Measurements from ENCODE around the gene ZNF878. TPM values are rescaled to one million over a fixed set of nuclear protein-coding genes. Genes with fewer than 3 reads are reported as not detected.

The ZNF878 gene
- total and polyA plus RNA-seq, 2 of the 13 experiments (the other 11 are each of a cell fraction or from before 2014, with no cell fraction given), result 0.46 to 5.2 TPM

DNA sequence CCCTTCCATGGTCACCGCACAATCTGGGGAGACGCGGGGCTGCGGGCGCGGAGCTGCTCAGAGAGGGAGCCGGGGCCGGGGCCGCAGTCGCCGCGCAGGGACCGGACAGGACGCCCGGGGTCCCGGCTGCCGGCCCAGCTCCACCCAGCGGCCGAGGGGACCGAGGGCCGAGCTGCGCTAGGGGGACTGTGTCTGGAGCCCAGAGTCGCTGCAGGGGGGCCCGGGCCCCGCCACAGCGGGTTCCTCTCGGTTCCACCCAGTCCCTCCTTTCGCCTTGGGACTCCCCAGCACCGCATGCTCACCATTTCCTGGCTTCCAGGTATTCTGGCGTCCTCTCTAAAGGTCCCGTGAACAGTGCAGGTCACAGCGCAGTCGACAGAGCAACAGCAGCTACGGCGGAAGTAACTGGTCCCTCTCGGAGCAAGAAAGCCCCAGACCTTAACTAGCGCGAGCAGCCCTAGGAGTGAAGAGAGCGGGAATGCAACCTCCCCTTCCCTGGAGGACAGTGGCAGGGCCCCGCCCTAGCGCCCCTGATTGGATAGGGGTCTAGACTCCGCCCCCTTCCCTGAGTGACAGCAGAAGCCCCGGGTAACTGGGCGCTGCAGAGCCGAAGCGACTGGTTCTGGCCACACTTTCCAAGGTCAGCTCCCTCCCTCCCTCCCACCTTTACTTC is at the start of gene ZNF878 (continued):
- TF ChIP-seq ZNF703 (CRISPR knock-in tag; IDR thresholded peaks at IDR 0.05; ENCODE audit: borderline replicate concordance) (no peak), CENPX (CRISPR knock-in tag; IDR thresholded peaks at IDR 0.05) (no peak), MXI1 (IDR thresholded peaks at IDR 0.05; ENCODE audit: borderline replicate concordance, low read depth, low read length) (no peak; the same call in 2 of the 3 replicates), NONO (IDR thresholded peaks at IDR 0.05) (no peak), NONO (CRISPR knock-in tag; conservative IDR thresholded peaks at IDR 0.05) (peak; percentile 94), MYC (CRISPR knock-in tag; IDR thresholded peaks at IDR 0.05; ENCODE audit: borderline replicate concordance) (peak; percentile 36; the same call in 1 of the 2 replicates), SAP130 (CRISPR knock-in tag; IDR thresholded peaks at IDR 0.05; ENCODE audit: low read depth) (peak; percentile 92), AGO2 (optimal IDR thresholded peaks at IDR 0.05; ENCODE audit: low read depth, low read length) (peak; percentile 56), ZEB1 (IDR thresholded peaks at IDR 0.05; ENCODE audit: insufficient replicate concordance, low read depth) (peak; percentile 62), FOXO4 (CRISPR knock-in tag; conservative IDR thresholded peaks at IDR 0.05) (no peak), MIER2 (CRISPR knock-in tag; IDR thresholded peaks at IDR 0.05) (0 out of 2 replicates have a peak, but pooled peaks have one; percentile 59), HCFC1 (IDR thresholded peaks at IDR 0.05; ENCODE audit: low read depth, low read length) (no peak), PHF20 (CRISPR knock-in tag; IDR thresholded peaks at IDR 0.05) (peak; percentile 79), ZNF350 (CRISPR knock-in tag; IDR thresholded peaks at IDR 0.05; ENCODE audit: borderline replicate concordance, low read depth) (peak; percentile 77; the same call in 1 of the 2 replicates), ZNF468 (CRISPR knock-in tag; IDR thresholded peaks at IDR 0.05) (no peak), NFKB2 (CRISPR knock-in tag; IDR thresholded peaks at IDR 0.05; ENCODE audit: borderline replicate concordance) (peak; percentile 76; the same call in 1 of the 2 replicates), XBP1 (CRISPR knock-in tag; IDR thresholded peaks at IDR 0.05) (no peak), ELF4 (CRISPR knock-in tag; IDR thresholded peaks at IDR 0.05; ENCODE audit: borderline replicate concordance) (peak; percentile 80; the same call in 1 of the 2 replicates), ZNF263 (CRISPR knock-in tag; IDR thresholded peaks at IDR 0.05) (peak; percentile 63; the same call in 1 of the 2 replicates), ZNF414 (CRISPR knock-in tag; IDR thresholded peaks at IDR 0.05) (no peak; the same call in 1 of the 2 replicates), PRMT3 (CRISPR knock-in tag; IDR thresholded peaks at IDR 0.05; ENCODE audit: borderline replicate concordance, low read depth) (peak; percentile 25; the same call in 1 of the 2 replicates), PAX8 (CRISPR knock-in tag; IDR thresholded peaks at IDR 0.05; ENCODE audit: borderline replicate concordance) (no peak), ZSCAN20 (CRISPR knock-in tag; IDR thresholded peaks at IDR 0.05; ENCODE audit: borderline replicate concordance) (peak; percentile 45; the same call in 1 of the 2 replicates), SNRNP70 (IDR thresholded peaks at IDR 0.05; ENCODE audit: low read depth, low read length) (no peak)
- TF ChIP-seq, protein P1, sequence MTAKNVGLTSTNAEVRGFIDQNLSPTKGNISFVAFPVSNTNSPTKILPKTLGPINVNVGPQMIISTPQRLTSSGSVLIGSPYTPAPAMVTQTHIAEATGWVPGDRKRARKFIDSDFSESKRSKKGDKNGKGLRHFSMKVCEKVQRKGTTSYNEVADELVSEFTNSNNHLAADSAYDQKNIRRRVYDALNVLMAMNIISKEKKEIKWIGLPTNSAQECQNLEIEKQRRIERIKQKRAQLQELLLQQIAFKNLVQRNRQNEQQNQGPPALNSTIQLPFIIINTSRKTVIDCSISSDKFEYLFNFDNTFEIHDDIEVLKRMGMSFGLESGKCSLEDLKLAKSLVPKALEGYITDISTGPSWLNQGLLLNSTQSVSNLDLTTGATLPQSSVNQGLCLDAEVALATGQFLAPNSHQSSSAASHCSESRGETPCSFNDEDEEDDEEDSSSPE (CRISPR knock-in tag; IDR thresholded peaks at IDR 0.05), result peak; percentile 89
- TF ChIP-seq, protein P2, sequence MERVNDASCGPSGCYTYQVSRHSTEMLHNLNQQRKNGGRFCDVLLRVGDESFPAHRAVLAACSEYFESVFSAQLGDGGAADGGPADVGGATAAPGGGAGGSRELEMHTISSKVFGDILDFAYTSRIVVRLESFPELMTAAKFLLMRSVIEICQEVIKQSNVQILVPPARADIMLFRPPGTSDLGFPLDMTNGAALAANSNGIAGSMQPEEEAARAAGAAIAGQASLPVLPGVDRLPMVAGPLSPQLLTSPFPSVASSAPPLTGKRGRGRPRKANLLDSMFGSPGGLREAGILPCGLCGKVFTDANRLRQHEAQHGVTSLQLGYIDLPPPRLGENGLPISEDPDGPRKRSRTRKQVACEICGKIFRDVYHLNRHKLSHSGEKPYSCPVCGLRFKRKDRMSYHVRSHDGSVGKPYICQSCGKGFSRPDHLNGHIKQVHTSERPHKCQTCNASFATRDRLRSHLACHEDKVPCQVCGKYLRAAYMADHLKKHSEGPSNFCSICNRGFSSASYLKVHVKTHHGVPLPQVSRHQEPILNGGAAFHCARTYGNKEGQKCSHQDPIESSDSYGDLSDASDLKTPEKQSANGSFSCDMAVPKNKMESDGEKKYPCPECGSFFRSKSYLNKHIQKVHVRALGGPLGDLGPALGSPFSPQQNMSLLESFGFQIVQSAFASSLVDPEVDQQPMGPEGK (CRISPR knock-in tag; IDR thresholded peaks at IDR 0.05), result peak; percentile 78
